Measurements from ENCODE around the gene LRTM1.

The LRTM1 gene

GRCh38 chr3:54882129-54882833 lies 45.6 kb downstream of the LRTM1 start:
- H3K4me3 ChIP-seq (ENCODE audit: low read depth, low read length, poor library complexity, severe bottlenecking): no peak overlapping the region
- no peaks in the 10 kb centered on the region for H3F3A ChIP-seq (ENCODE audit: insufficient read depth, low read length)
- no peaks in the 10 kb centered on the region for H3K9me3 ChIP-seq (ENCODE audit: low read length)
- H4K20me1 ChIP-seq (ENCODE audit: insufficient read depth, low read length): no peaks in the 10 kb centered on the region
- H3K27me3 ChIP-seq (ENCODE audit: insufficient read depth, low read length): no peaks in the 10 kb centered on the region
- no peak overlapping the region for H3K4me2 ChIP-seq (ENCODE audit: low read length)
- no peaks in the 10 kb centered on the region for H3K9me2 ChIP-seq (ENCODE audit: low read depth, low read length)
- no peaks in the 10 kb centered on the region for H3K4me1 ChIP-seq (ENCODE audit: insufficient read depth, low read length, severe bottlenecking)
- H3K36me3 ChIP-seq (ENCODE audit: insufficient read depth, low read length): no peaks in the 10 kb centered on the region
- TF ChIP-seq EZH2 (IDR thresholded peaks at IDR 0.05; ENCODE audit: borderline replicate concordance, low read length) (no peak), CTCF (IDR thresholded peaks at IDR 0.05; ENCODE audit: low read length) (no peak)
- H2AFZ ChIP-seq (ENCODE audit: low read length): no peak overlapping the region
- no peak overlapping the region for H3K27ac ChIP-seq (ENCODE audit: low read depth, low read length, poor library complexity, severe bottlenecking)
- no peaks in the 10 kb centered on the region for H3K79me2 ChIP-seq (ENCODE audit: insufficient read depth, low read length)
- H3K9ac ChIP-seq (ENCODE audit: low read length): no peak overlapping the region

- H3K9me3 ChIP-seq (ENCODE audit: low read length): no peaks in the 10 kb centered on the region
- no peak overlapping the region for H3K27ac ChIP-seq (ENCODE audit: low read depth, low read length, poor library complexity, severe bottlenecking)
- no peaks in the 10 kb centered on the region for H3K27me3 ChIP-seq (ENCODE audit: insufficient read depth, low read length)
- no peak overlapping the region for H2AFZ ChIP-seq (ENCODE audit: low read length)
- TF ChIP-seq CTCF (IDR thresholded peaks at IDR 0.05; ENCODE audit: low read length) (no peak), EZH2 (IDR thresholded peaks at IDR 0.05; ENCODE audit: borderline replicate concordance, low read length) (no peak)
- no peaks in the 10 kb centered on the region for H3K79me2 ChIP-seq (ENCODE audit: insufficient read depth, low read length)
- no peak overlapping the region for H3K9ac ChIP-seq (ENCODE audit: low read length)
- no peak overlapping the region for H3K4me2 ChIP-seq (ENCODE audit: low read length)
- H3F3A ChIP-seq (ENCODE audit: insufficient read depth, low read length): no peaks in the 10 kb centered on the region
- no peaks in the 10 kb centered on the region for H3K4me1 ChIP-seq (ENCODE audit: insufficient read depth, low read length, severe bottlenecking)
- no peak overlapping the region for H3K4me3 ChIP-seq (ENCODE audit: low read depth, low read length, poor library complexity, severe bottlenecking)
- no peaks in the 10 kb centered on the region for H3K9me2 ChIP-seq (ENCODE audit: low read depth, low read length)
- no peaks in the 10 kb centered on the region for H4K20me1 ChIP-seq (ENCODE audit: insufficient read depth, low read length)
- H3K36me3 ChIP-seq (ENCODE audit: insufficient read depth, low read length): no peaks in the 10 kb centered on the region
Observed at GRCh38 chr3:54878145-54878544, 49.7 kb downstream of the LRTM1 start.

- TF ChIP-seq EZH2 (IDR thresholded peaks at IDR 0.05; ENCODE audit: borderline replicate concordance, low read length) (no peak), CTCF (IDR thresholded peaks at IDR 0.05; ENCODE audit: low read length) (no peak)
- Histone ChIP-seq H3K4me2 (ENCODE audit: low read length) (no peak overlapping the region), H3F3A (ENCODE audit: insufficient read depth, low read length) (no peaks in the 10 kb centered on the region), H3K9me3 (ENCODE audit: low read length) (no peaks in the 10 kb centered on the region), H3K9me2 (ENCODE audit: low read depth, low read length) (no peaks in the 10 kb centered on the region), H3K36me3 (ENCODE audit: insufficient read depth, low read length) (no peaks in the 10 kb centered on the region), H2AFZ (ENCODE audit: low read length) (no peak overlapping the region), H3K79me2 (ENCODE audit: insufficient read depth, low read length) (no peaks in the 10 kb centered on the region), H3K27ac (ENCODE audit: low read depth, low read length, poor library complexity, severe bottlenecking) (no peak overlapping the region), H3K4me3 (ENCODE audit: low read depth, low read length, poor library complexity, severe bottlenecking) (no peak overlapping the region), H3K9ac (ENCODE audit: low read length) (no peak overlapping the region), H3K4me1 (ENCODE audit: insufficient read depth, low read length, severe bottlenecking) (no peaks in the 10 kb centered on the region), H4K20me1 (ENCODE audit: insufficient read depth, low read length) (no peaks in the 10 kb centered on the region), H3K27me3 (ENCODE audit: insufficient read depth, low read length) (no peaks in the 10 kb centered on the region)
Observed at GRCh38 chr3:54877730-54878129, 50.1 kb downstream of the LRTM1 start.
